Thyroid gland (tissue), 4 donors: Measurements from ENCODE around the gene OR13C4.

ENCODE experiments used
- CTCF ChIP-seq, 6 experiments: fragments of 200-600 bp in 3 of 6; fragments of 450-650 bp in 3 of 6; sonication (generic) in 3 of 6; IDR thresholded peaks; one replicate each; pipeline ENCODE4 v1.5.1; 2016 to 2019; ENCODE audit warnings: antibody characterized with exemption in 6 of 6, mild to moderate bottlenecking in 2 of 6, inconsistent platforms in 1 of 6, moderate library complexity in 1 of 6
- POLR2A ChIP-seq, 2 donors: fragments of 450-650 bp; IDR thresholded peaks; one replicate each; pipeline ENCODE4 v1.6.1; 2017; ENCODE audit warnings: antibody characterized with exemption in 2 of 2, mild to moderate bottlenecking in 2 of 2, moderate library complexity in 1 of 2

GRCh38 chr9:104503963-104504362, 23.0 kb downstream of the OR13C4 start, which contains the start of gene OR13F1:
- TF ChIP-seq CTCF (IDR thresholded peaks at IDR 0.05): no peak
- no peak for TF ChIP-seq POLR2A (IDR thresholded peaks at IDR 0.05)
